ENCODE data around the gene TMEM87B.

GRCh38 chr2:112031473-112032223 is 23.4 kb upstream of the TMEM87B start:
- no peak for TF ChIP-seq CTCF (IDR thresholded peaks at IDR 0.05 in 2 of 3, conservative IDR thresholded peaks at IDR 0.05 in 1 of 3; ENCODE audit: borderline replicate concordance in 1 of 3, insufficient read depth in 1 of 3, low read depth in 2 of 3, low read length in 2 of 3)
- TF ChIP-seq YY1 (IDR thresholded peaks at IDR 0.05; ENCODE audit: extremely low read depth, insufficient replicate concordance, low read depth, low read length): no peak
- no peak for TF ChIP-seq POLR2A (IDR thresholded peaks at IDR 0.05; ENCODE audit: borderline replicate concordance, extremely low read depth, insufficient read depth, insufficient read length)
- no peak for TF ChIP-seq CBX3 (IDR thresholded peaks at IDR 0.05; ENCODE audit: low read depth)
- TF ChIP-seq ZFX (IDR thresholded peaks at IDR 0.05): no peak
- TF ChIP-seq EZH2 (IDR thresholded peaks at IDR 0.05): no peak
- no peak for TF ChIP-seq REST (IDR thresholded peaks at IDR 0.05; ENCODE audit: low read depth)
- TF ChIP-seq SP1 (IDR thresholded peaks at IDR 0.05; ENCODE audit: low read depth): no peak
- no peak for TF ChIP-seq EZH2phosphoT487 (IDR thresholded peaks at IDR 0.05; ENCODE audit: borderline replicate concordance)
- no peak for TF ChIP-seq FOSL1 (IDR thresholded peaks at IDR 0.05; ENCODE audit: low read depth)
- TF ChIP-seq RAD21 (IDR thresholded peaks at IDR 0.05; ENCODE audit: low read depth): no peak
- TF ChIP-seq ZNF274 (IDR thresholded peaks at IDR 0.05; ENCODE audit: low read depth, low read length): no peak
- no peak for TF ChIP-seq POLR2AphosphoS5 (IDR thresholded peaks at IDR 0.05; ENCODE audit: low read depth, low read length)

Measured in HCT116 (cell line).